Cardiac fibroblast (primary cell): ENCODE measurements around the gene NUDC.

Experiments used
- DNase-seq, 2 donors: peaks; one replicate each; pipeline versions ENCODE4 v3.0.0 to v3.0.0-alpha.2; 2010; ENCODE audit warnings: low read depth in 2 of 2
- H3K4me3 ChIP-seq, 2 donors: replicated peaks in 1 of 2; 1 replicate in 1 of 2; 2 replicates in 1 of 2; pipeline ENCODE4 v1.5.1; 2011; ENCODE audit warnings: low read depth in 2 of 2, low read length in 2 of 2, mild to moderate bottlenecking in 2 of 2, moderate library complexity in 1 of 2
- TF ChIP-seq, protein P1 (sequence below): IDR thresholded peaks from one replicate; pipeline ENCODE4 v1.5.1; 2011; ENCODE audit warnings: low read depth, mild to moderate bottlenecking, low read length, inconsistent platforms

The NUDC gene

DNA sequence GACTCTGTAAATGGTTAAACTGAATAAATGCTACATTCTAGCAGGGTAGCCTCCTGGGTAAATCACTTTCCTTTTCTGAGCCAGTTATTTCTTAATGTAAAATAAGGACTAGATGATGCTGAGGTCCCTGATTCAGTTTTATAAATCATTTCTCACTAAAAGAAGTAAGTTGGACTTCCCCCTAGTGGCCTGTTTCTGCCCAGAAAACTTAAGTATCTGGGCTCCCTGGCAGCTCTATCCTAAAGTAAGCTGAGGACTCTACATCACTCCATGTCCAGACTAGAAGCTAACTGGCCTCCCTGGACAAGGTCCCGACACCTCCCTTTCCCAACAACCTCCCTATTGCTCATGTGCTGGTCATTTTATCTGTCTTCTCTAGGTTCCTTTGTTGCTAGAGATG, 34.4 kb upstream of the NUDC start:
- H3K4me3 ChIP-seq, result no peak overlapping the region
- TF ChIP-seq, protein P1, sequence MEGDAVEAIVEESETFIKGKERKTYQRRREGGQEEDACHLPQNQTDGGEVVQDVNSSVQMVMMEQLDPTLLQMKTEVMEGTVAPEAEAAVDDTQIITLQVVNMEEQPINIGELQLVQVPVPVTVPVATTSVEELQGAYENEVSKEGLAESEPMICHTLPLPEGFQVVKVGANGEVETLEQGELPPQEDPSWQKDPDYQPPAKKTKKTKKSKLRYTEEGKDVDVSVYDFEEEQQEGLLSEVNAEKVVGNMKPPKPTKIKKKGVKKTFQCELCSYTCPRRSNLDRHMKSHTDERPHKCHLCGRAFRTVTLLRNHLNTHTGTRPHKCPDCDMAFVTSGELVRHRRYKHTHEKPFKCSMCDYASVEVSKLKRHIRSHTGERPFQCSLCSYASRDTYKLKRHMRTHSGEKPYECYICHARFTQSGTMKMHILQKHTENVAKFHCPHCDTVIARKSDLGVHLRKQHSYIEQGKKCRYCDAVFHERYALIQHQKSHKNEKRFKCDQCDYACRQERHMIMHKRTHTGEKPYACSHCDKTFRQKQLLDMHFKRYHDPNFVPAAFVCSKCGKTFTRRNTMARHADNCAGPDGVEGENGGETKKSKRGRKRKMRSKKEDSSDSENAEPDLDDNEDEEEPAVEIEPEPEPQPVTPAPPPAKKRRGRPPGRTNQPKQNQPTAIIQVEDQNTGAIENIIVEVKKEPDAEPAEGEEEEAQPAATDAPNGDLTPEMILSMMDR, result peak; percentile 52
- DNase-seq, result peak; percentile 62 to 68

DNA sequence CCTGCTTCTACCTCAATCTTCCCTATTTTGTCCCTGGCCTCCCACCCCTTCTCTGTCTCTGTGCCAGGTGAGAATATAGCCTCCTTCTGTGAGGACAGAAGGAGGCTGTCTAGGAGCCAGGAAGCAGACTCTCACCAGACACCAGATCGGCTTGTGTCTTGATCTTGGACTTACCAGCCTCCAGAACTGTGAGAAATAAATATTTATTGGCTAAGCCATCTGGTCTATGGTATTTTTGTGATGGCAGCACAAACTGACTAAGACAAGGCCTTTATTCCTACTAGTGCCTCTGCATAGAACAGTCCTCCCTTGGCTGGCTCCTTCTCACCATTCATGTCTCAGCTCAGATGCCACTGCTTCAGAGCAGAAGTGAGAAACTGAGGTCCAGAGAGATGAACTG, 33.3 kb upstream of the NUDC start:
- no peak overlapping the region for H3K4me3 ChIP-seq
- TF ChIP-seq, protein P1, result no peak
- no peak for DNase-seq

DNA sequence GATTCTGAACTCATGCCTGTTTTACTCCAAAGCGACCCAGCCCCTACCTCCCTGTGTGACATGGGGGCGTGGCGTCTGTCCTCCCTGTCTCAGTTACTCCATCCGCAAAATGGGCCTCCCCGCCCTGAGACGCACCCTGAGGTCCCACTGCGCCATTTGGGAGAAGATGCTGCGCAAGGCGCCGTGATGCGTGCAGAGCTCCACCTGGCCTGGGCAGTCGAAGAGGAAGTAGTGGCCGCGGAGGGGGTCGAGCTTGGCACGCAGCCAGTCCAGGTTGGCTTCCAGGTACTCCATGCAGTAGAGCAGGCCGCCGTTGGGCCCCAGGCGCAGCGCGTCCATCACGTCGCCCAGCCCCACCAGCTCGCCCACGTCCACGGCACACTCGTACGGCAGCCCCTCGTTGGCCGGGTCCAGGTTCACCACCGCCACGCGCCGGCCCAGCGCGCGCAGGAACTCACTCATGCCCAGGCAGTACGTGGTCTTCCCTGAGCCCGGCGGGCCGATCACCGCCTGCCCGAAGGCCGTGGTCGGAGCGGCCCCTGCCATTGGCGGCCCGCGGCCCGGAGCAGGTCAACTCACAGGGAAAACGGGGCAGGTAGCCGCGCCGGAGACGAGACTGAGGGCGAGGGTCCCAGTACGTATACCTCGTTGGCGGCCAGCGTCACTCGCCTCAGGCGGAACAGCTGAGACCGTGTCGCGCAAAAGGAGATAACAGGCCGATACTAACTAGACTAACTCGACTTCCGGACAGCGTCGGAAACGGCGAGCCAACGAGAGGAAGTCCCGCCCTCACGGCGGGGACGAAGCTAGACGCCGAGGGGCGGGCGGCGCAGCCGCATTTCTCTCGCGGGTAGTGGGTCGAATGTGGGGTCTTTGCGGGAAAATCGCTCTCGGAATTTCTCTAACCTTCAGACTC, 31.7 kb upstream of the NUDC start, which contains the start of gene GPN2:
TSS of gene GPN2 (minus strand) at position 733 of the 916 bp plus-strand sequence. CDS start at position 546, 187 bp downstream.
- DNase-seq, result peak; percentile 74 to 79
- TF ChIP-seq, protein P1, result no peak
- peak within 1 kb of the TSS; percentile 98 to 99 for H3K4me3 ChIP-seq

DNA sequence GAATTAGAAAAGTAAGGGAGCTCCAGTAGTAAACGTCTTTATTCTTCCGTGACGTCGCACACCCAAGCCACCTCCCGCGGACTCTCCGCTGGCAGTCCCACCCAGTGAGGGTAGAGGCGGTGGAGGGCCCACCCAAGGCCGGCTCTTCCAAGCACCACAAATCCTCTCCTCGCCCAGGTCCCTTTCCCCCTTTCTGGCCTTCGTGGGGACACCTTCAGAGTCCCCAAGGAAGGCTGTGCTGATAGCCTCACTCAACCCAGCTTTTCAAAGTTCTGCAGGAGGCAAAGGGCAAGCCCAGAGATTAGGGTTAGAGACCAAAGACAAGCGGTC, 31.1 kb upstream of the NUDC start:
- no peak for DNase-seq
- peak overlapping the region; percentile 98 to 99 for H3K4me3 ChIP-seq
- TF ChIP-seq, protein P1, result no peak

DNA sequence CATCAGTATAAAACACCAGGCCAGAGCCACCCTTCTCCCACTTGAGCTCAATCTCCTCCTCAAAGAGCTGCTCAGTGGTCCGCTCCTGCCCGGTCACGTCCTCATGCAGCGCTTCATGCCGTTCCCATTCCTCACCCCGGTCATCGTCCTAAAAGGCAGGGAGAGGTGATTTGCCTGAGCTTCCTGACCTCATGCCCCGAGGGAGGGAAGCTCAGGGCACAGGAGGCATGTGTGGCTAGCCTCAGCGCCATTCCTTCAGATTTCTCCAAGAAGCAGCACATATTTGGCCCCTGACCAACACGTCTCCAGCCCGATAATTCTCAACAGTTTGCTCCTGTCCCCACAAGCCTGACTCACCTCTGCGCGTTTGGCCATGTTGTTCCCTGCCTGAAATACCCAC, 27.3 kb upstream of the NUDC start:
- TF ChIP-seq, protein P1, result no peak
- no peak overlapping the region for H3K4me3 ChIP-seq
- no peak for DNase-seq

DNA sequence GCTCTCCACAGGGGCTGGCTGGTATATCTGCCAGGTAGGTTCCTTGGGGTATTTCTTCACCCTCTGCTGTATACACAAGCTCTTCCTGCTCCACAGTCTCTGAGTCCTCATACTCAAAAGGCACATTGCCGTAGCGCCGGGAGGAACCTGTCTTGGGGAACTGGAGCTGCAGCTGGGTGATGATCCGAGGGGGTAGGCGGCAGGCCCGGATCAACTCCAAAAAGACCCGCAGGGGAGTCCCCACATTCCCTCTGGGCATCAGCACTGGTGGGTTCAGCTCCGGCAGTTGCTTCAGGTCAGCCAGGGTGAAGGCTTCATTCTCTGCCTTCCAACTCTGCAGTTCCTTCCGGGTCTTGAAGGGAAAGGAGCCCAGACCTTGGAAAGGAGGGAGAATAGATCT, 24.2 kb upstream of the NUDC start:
- H3K4me3 ChIP-seq, result no peak overlapping the region
- DNase-seq, result no peak
- TF ChIP-seq, protein P1, result no peak
